GM20431 (cell line): ENCODE data around the gene ANKRD33B.
"Not testable (repeated sequence)": the region's sequence is repeated elsewhere in the genome, so short reads cannot be mapped to it uniquely, and the experiment has no call there.

ENCODE experiments used
- in situ Hi-C: fragments of 300-500 bp; cut with MseI, MboI; formaldehyde crosslinking; loops from one replicate; pipeline ENCODE4 v1.15.0; 2020; ENCODE audit warnings: low sequenced_read_pairs; ENCODE audit not compliant: unreplicated experiment

The ANKRD33B gene

DNA sequence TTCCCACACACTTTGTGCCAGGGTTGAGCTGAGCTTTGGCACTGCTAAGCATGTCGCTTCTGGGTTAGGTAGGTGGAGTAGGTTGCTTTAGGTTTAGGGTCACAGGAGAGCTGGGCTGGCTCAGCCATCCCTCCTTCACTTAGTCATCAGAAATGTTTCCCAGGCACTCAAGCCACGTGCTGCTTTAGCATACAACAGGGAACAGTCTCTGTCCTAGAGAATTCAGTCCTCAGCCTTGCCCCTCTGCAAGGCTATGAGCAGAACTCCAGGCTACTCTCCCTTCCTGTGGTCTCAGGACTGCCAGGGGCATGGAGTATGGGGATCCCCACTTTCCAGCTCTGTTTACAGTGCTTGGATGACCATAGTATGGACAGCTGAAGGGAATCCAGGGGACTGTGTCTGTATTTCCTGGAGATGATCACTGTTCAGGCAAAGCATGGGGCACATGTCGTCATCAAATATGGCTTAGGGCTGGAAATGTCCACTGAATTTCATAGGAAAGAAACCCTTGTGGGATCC is 7.5 kb upstream of the ANKRD33B start:
- in situ Hi-C loops: no loop called here

DNA sequence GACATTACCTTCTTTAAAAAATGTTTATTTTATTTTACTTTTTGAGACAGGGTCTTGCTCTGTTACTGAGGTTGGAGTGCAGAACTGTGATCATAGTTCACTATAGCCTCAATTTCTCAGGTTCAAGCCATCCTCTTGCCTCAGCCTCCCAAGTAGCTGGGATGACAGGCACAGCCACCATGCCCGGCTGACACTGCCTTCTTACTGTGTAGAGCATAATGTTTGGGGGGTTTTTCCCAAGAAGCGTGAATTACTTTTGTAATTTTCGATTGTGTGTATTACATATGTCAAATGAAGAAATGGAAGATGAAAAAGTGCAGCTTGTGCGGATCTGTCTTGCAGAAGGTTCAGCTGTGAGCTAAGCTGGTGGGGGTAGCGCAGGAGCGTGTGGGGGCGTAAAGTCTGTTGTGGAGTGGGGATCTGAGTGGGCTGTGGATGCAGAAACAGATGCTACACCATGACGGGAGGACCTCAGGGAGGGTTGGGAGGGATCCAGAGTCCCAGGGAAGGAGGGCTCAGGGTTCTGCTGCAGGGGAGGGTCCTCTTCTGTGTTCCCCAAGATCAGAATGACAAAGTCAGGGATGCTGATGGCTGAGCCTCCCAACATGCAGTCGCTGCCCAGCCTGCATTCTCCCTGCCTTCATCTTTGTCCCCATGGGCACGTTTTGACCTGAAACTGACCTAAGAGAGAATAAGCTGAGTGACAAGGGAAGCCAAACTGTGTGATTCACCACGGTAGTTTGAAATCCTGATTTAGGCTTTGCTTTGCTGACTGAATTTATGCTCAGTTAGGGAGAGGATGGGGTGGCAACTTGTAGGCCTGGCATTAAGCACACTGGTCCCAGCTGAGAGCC is 6.8 kb upstream of the ANKRD33B start:
- in situ Hi-C loops: no loop called here

GRCh38 chr5:10559151-10559550 is 4.7 kb upstream of the ANKRD33B start:
- in situ Hi-C loops: no loop called here

- in situ Hi-C loops: no loop called here
Measured at GRCh38 chr5:10559871-10560270, 4.0 kb upstream of the ANKRD33B start.

DNA sequence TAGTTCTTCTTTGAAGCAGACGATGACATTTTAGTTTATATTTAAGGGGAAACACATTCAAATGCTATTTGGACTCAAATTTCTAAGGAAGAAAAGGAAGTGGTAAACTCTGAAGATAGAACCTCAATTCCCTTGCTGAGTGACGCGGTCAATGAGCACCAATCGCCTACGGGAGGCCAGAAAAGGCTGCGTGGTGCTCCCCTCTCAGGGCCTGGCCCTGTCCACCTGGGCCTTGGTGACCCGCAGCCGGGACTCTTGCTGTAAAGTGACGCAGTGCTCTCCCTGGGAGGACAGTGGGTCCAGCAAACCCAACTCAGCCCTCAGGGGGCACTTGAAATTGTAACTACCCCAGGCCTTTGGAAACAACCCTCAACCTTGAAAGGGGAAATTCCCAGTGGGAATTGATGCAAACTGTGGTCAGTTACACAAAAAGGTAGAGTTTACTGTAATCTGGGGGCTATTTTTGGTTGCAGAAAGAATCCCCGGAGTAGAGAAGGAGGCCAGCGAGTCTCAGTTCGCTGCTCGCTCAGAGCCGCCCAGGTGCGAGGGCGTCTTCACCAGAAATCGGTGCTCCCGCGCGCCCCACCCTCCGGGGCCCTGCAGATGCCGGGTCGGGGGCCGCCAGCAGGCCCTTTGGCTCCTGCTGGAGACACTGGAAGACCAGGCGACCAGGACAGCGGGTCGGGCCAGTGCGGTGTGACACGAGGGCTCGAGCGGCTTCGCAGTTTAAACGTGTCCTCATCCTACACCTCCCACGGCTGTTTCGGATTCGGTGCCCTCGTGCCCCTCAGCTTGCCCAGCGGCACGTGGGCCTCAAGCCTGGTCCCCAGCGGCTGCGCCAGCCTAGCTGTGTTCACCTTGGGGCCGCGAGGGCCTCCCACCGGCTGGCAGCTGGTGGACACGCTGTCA is 1.4 kb upstream of the ANKRD33B start:
- in situ Hi-C loops: no loop called here

- in situ Hi-C loops: no loop called here
Measured at GRCh38 chr5:10563110-10563944, 543 bp upstream of the ANKRD33B start.

- in situ Hi-C loops: no loop called here
Measured at GRCh38 chr5:10564838-10565784, 1.2 kb downstream of the ANKRD33B start.

DNA sequence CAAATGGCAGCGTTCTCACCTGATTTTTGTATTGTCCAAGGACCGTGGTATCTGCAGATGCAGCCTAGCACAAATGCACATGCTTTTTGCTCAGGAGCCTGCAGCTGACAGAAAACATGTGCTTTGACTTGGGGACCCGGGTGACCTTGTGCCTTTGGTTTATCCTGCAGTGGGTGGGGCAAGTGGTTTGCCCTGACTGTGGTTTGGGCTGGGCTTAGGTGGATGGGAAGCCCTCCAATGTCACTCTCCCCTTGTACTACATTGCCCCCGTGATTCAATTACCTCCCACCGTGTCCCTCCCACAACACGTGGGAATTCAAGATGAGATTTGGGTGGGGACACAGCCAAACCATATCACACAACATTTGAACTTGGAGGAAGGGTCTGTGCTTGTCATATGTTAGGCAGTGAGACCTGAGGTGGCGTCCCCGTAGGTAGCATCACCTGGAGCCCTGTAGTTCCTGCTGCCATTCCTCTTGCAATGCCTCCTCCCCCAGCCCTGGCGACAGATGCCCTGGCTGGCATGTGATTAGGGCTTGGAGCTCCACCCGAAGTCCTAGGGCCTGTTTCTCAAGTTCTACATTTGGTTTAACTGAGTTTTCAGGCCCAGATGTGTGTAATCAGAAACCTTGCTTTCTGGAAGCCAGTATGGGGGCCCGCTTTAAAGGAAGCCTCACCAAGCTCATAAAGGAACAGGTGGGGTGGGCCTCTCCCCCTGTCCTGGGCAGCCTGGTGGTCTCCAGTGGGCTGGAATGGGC is 2.1 kb downstream of the ANKRD33B start:
- in situ Hi-C loops: no loop called here

DNA sequence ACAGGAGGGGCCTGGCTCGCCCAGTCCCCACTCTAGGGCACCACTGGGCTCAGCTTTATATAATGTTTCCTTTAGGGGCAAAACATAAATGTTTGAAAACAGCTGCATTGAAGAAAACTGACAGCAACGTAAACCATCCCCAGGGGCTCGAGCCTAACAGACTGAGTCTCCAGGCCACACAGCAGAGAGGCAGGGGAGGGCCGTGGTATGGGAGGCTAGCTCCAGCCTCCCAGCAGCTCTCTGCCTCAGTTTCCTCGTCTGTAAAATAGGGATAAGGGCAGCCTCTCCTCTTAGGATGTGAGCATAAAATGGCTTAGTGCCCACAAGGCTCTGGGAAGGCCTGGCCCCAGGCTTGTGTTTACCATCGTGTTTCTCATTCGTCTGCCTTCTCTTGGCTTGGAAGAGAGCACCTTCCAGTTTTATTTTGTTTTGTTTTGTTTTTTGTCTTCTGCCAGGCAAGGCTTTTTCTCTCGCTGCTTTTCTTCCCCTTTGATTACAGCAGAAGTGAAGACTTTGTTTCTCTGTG is 2.7 kb downstream of the ANKRD33B start:
- in situ Hi-C loops: no loop called here

- in situ Hi-C loops: no loop called here
Measured at GRCh38 chr5:10567121-10567591, 3.3 kb downstream of the ANKRD33B start.

GRCh38 chr5:10567781-10568321 is 4.0 kb downstream of the ANKRD33B start:
- in situ Hi-C loops: no loop called here

- in situ Hi-C loops: not testable (repeated sequence)
Measured at GRCh38 chr5:10570540-10570939, 6.7 kb downstream of the ANKRD33B start.

- in situ Hi-C loops: no loop called here
Measured at GRCh38 chr5:10572451-10572850, 8.6 kb downstream of the ANKRD33B start.

- in situ Hi-C loops: no loop called here
Measured at GRCh38 chr5:10573487-10574145, 9.7 kb downstream of the ANKRD33B start.

GRCh38 chr5:10574879-10575278 is 11.0 kb downstream of the ANKRD33B start:
- in situ Hi-C loops: not testable (repeated sequence)

DNA sequence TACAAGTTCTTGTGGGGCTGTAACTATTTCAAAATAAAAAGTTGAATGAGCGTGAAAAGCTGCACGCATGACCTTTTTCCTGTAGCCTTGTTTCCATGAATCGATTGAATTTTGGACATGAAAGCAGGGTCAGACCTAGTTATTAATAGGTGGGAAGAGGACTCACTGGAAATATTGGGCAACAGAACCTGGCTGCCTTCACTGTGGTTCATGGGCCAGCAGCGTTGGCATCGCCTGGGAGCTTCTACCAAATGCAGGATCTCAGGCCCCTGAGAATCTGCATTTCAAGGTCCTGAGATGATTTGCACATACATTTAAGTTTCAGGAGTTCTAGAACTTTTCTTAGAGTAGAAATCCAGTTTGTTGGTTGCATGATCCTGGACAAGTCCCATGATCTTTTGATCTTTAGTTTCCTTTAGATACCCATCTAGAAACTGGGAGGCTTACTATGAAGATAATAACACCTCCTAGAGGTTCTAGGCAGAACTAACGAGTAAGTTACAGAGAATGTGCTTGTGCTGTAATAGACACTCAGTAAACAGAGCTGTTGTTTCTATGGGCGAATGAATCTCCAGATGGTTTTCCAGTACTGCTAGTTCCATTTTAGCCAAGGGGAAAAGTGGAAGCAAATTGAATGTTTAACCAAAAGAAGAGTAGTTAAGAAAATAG is 12.4 kb downstream of the ANKRD33B start:
- in situ Hi-C loops: no loop called here

GRCh38 chr5:10576790-10577189 is 12.9 kb downstream of the ANKRD33B start:
- in situ Hi-C loops: no loop called here
